Liver (tissue), 9 donors: ENCODE data around the gene HUNK. TPM values are rescaled to one million over a fixed set of nuclear protein-coding genes. Genes with fewer than 3 reads are reported as not detected.

Source experiments
- DNase-seq: peaks from one replicate; pipeline ENCODE4 v3.0.0-alpha.2; 2017; ENCODE audit warnings: low spot score
- H3K27ac ChIP-seq, 2 donors: one replicate each; pipeline ENCODE4 v1.7.0; 2013; ENCODE audit warnings: inconsistent platforms in 2 of 2, low read length in 2 of 2, control low read depth in 1 of 2, low read depth in 1 of 2, mild to moderate bottlenecking in 1 of 2
- H3K27me3 ChIP-seq, 4 donors: one replicate each; pipeline versions ENCODE4 v1.6.1 to v1.7.0; 2013; ENCODE audit warnings: low read length in 3 of 4, inconsistent platforms in 1 of 4, mild to moderate bottlenecking in 1 of 4, moderate library complexity in 1 of 4; ENCODE audit not compliant: control insufficient read depth in 4 of 4, insufficient read depth in 4 of 4
- H3K36me3 ChIP-seq, 4 donors: one replicate each; pipeline versions ENCODE4 v1.6.1 to v1.7.0; 2013; ENCODE audit warnings: low read length in 3 of 4, mild to moderate bottlenecking in 3 of 4, low read depth in 1 of 4, moderate library complexity in 1 of 4; ENCODE audit not compliant: control insufficient read depth in 4 of 4, insufficient read depth in 3 of 4
- H3K4me1 ChIP-seq, 4 donors: one replicate each; pipeline versions ENCODE4 v1.6.1 to v1.7.0; 2013; ENCODE audit warnings: low read length in 3 of 4, mild to moderate bottlenecking in 3 of 4, moderate library complexity in 1 of 4; ENCODE audit not compliant: control insufficient read depth in 4 of 4, insufficient read depth in 4 of 4
- H3K4me3 ChIP-seq, 3 donors: one replicate each; pipeline versions ENCODE4 v1.6.1 to v1.7.0; 2013; ENCODE audit warnings: low read length in 3 of 3, control low read depth in 1 of 3, low read depth in 1 of 3, mild to moderate bottlenecking in 1 of 3
- H3K9ac ChIP-seq, 2 donors: one replicate each; pipeline ENCODE4 v1.7.0; 2013; ENCODE audit warnings: low read length in 2 of 2, mild to moderate bottlenecking in 2 of 2, moderate library complexity in 2 of 2, control low read depth in 1 of 2, low read depth in 1 of 2
- H3K9me3 ChIP-seq, 4 donors: one replicate each; pipeline versions ENCODE4 v1.6.1 to v1.7.0; 2013; ENCODE audit warnings: low read length in 3 of 4; ENCODE audit not compliant: control insufficient read depth in 4 of 4
- EGR1 ChIP-seq, 2 donors: IDR thresholded peaks; 2 replicates each; pipeline ENCODE4 v1.6.1; 2016 to 2018; ENCODE audit warnings: antibody characterized with exemption in 2 of 2, low read depth in 2 of 2
- FOXA1 ChIP-seq: IDR thresholded peaks from 2 replicates; pipeline ENCODE4 v1.6.1; 2016; ENCODE audit warnings: antibody characterized with exemption
- FOXA2 ChIP-seq: IDR thresholded peaks from 2 replicates; pipeline ENCODE4 v1.6.1; 2016; ENCODE audit warnings: antibody characterized with exemption
- GABPA ChIP-seq, 2 donors: IDR thresholded peaks in 1 of 2; conservative IDR thresholded peaks in 1 of 2; 2 replicates each; pipeline ENCODE4 v1.6.1; 2016; ENCODE audit warnings: antibody characterized with exemption in 2 of 2, mild to moderate bottlenecking in 1 of 2, moderate library complexity in 1 of 2
- HNF4A ChIP-seq, 2 donors: conservative IDR thresholded peaks; 2 replicates each; pipeline ENCODE4 v1.6.1; 2016; ENCODE audit warnings: antibody characterized with exemption in 2 of 2, mild to moderate bottlenecking in 2 of 2
- HNF4G ChIP-seq: IDR thresholded peaks from 2 replicates; pipeline ENCODE4 v1.6.1; 2016; ENCODE audit warnings: antibody characterized with exemption
- JUND ChIP-seq, 2 donors: IDR thresholded peaks; 2 replicates each; pipeline ENCODE4 v1.6.1; 2016; ENCODE audit warnings: antibody characterized with exemption in 2 of 2
- NR2F2 ChIP-seq: IDR thresholded peaks from 2 replicates; pipeline ENCODE4 v1.6.1; 2016; ENCODE audit warnings: antibody characterized with exemption
- RAD21 ChIP-seq, 2 donors: IDR thresholded peaks; 2 replicates each; pipeline ENCODE4 v1.6.1; 2016; ENCODE audit warnings: antibody characterized with exemption in 2 of 2, mild to moderate bottlenecking in 2 of 2
- RXRA ChIP-seq, 2 donors: IDR thresholded peaks; 2 replicates each; pipeline ENCODE4 v1.6.1; 2017 to 2018; ENCODE audit warnings: antibody characterized with exemption in 2 of 2, mild to moderate bottlenecking in 1 of 2
- SP1 ChIP-seq: IDR thresholded peaks from 2 replicates; pipeline ENCODE4 v1.6.1; 2018; ENCODE audit warnings: antibody characterized with exemption, mild to moderate bottlenecking
- TAF1 ChIP-seq: conservative IDR thresholded peaks from 2 replicates; pipeline ENCODE4 v1.6.1; 2016; ENCODE audit warnings: antibody characterized with exemption, mild to moderate bottlenecking
- YY1 ChIP-seq: IDR thresholded peaks from 2 replicates; pipeline ENCODE4 v1.6.1; 2016; ENCODE audit warnings: antibody characterized with exemption, mild to moderate bottlenecking
- WGBS: extraction: QIAGEN DNeasy Blood & Tissue Kit; methylation state at CpG from one replicate; pipeline ENCODE4 v1.1.7; 2013; 5-methylcytosine and 5-hydroxymethylcytosine counted together
- polyA plus RNA-seq, 2 donors: library from polyadenylated mRNA; stranded (reverse) in 1 of 2; unstranded in 1 of 2; fragments of 200-250 nt in 1 of 2; fragments of >200 nt in 1 of 2; fragmentation: Nextera tagmentation in 1 of 2; extraction: Ambion mirVana in 1 of 2; gene quantifications; one replicate each; pipeline versions ENCODE4 v1.2.1 to v1.2.3, GENCODE V29; 2013 to 2015
- total RNA-seq, 2 donors: library from RNA; depleted of rRNA; stranded (reverse); fragments of >200 nt; gene quantifications; one replicate each; pipeline ENCODE4 v1.2.3, GENCODE V29; 2014
- TF ChIP-seq, protein P1 (sequence below): IDR thresholded peaks from 2 replicates; pipeline ENCODE4 v1.6.1; 2016; ENCODE audit warnings: antibody characterized with exemption, mild to moderate bottlenecking
- TF ChIP-seq, protein P2 (sequence below): IDR thresholded peaks from 2 replicates; pipeline ENCODE4 v1.6.1; 2016; ENCODE audit warnings: antibody characterized with exemption
- TF ChIP-seq, protein P3 (sequence below): IDR thresholded peaks from 2 replicates; pipeline ENCODE4 v1.6.1; 2016; ENCODE audit warnings: antibody characterized with exemption
- TF ChIP-seq, protein P4 (sequence below): IDR thresholded peaks from 2 replicates; pipeline ENCODE4 v1.6.1; 2016; ENCODE audit warnings: antibody characterized with exemption
- TF ChIP-seq, protein P5 (sequence below): fragments of 150-350 bp; IDR thresholded peaks from 2 replicates; pipeline ENCODE4 v1.5.1; 2017; ENCODE audit warnings: improper control_type of control experiment, low read depth, low read length; ENCODE audit not compliant: missing input control
- donor health status: healthy.
- donor health status: healthy.
- donor health status: healthy.
- donor health status: healthy.
- donor health status: healthy.

Gene HUNK
- total and polyA plus RNA-seq, 4 donors: 0.11 to 0.92 (median 0.30) TPM

DNA sequence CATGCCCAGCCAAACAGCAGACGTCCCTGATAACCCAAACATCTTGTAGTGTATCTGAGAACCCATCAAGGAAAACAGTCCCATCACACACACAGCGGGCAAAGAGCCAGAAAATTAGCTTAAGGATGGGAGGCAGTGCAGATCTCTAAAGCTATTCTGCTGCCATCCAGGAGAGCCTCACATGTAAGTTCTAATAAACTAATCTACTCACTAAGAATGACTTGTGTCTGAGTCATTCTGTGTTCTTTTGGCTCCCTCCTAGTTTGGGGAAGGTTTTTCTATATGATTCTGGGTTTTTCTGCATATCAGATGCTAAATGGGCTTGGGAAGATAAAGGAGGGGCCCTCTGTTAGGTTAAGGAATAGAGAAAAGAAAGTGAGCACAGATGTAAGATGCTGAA lies 162.8 kb downstream of the HUNK start:
- DNase-seq: no peak
- no peaks in the 10 kb centered on the region for H3K9me3 ChIP-seq
- no peak overlapping the region for H3K9ac ChIP-seq
- H3K4me1 ChIP-seq: no peaks in the 10 kb centered on the region
- H3K27me3 ChIP-seq: no peaks in the 10 kb centered on the region
- H3K36me3 ChIP-seq: no peaks in the 10 kb centered on the region
- no peak overlapping the region for H3K27ac ChIP-seq
- TF ChIP-seq YY1: no peak
- TF ChIP-seq GABPA (IDR thresholded peaks at IDR 0.05 in 1 of 2, conservative IDR thresholded peaks at IDR 0.05 in 1 of 2): no peak
- TF ChIP-seq HNF4A (conservative IDR thresholded peaks at IDR 0.05): no peak
- TF ChIP-seq, protein P1, sequence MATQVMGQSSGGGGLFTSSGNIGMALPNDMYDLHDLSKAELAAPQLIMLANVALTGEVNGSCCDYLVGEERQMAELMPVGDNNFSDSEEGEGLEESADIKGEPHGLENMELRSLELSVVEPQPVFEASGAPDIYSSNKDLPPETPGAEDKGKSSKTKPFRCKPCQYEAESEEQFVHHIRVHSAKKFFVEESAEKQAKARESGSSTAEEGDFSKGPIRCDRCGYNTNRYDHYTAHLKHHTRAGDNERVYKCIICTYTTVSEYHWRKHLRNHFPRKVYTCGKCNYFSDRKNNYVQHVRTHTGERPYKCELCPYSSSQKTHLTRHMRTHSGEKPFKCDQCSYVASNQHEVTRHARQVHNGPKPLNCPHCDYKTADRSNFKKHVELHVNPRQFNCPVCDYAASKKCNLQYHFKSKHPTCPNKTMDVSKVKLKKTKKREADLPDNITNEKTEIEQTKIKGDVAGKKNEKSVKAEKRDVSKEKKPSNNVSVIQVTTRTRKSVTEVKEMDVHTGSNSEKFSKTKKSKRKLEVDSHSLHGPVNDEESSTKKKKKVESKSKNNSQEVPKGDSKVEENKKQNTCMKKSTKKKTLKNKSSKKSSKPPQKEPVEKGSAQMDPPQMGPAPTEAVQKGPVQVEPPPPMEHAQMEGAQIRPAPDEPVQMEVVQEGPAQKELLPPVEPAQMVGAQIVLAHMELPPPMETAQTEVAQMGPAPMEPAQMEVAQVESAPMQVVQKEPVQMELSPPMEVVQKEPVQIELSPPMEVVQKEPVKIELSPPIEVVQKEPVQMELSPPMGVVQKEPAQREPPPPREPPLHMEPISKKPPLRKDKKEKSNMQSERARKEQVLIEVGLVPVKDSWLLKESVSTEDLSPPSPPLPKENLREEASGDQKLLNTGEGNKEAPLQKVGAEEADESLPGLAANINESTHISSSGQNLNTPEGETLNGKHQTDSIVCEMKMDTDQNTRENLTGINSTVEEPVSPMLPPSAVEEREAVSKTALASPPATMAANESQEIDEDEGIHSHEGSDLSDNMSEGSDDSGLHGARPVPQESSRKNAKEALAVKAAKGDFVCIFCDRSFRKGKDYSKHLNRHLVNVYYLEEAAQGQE: no peak
- no peak for TF ChIP-seq FOXA2
- TF ChIP-seq TAF1: no peak
- no peak for TF ChIP-seq JUND (IDR thresholded peaks at IDR 0.05)
- no peak for TF ChIP-seq RXRA (IDR thresholded peaks at IDR 0.05)
- TF ChIP-seq, protein P2, sequence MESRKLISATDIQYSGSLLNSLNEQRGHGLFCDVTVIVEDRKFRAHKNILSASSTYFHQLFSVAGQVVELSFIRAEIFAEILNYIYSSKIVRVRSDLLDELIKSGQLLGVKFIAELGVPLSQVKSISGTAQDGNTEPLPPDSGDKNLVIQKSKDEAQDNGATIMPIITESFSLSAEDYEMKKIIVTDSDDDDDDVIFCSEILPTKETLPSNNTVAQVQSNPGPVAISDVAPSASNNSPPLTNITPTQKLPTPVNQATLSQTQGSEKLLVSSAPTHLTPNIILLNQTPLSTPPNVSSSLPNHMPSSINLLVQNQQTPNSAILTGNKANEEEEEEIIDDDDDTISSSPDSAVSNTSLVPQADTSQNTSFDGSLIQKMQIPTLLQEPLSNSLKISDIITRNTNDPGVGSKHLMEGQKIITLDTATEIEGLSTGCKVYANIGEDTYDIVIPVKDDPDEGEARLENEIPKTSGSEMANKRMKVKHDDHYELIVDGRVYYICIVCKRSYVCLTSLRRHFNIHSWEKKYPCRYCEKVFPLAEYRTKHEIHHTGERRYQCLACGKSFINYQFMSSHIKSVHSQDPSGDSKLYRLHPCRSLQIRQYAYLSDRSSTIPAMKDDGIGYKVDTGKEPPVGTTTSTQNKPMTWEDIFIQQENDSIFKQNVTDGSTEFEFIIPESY: no peak
- no peak for TF ChIP-seq HNF4G
- no peak for TF ChIP-seq RAD21 (IDR thresholded peaks at IDR 0.05)
- 63% methylated on average over 2 of the region's 2 CpGs for WGBS
- H3K4me3 ChIP-seq: no peak overlapping the region

DNA sequence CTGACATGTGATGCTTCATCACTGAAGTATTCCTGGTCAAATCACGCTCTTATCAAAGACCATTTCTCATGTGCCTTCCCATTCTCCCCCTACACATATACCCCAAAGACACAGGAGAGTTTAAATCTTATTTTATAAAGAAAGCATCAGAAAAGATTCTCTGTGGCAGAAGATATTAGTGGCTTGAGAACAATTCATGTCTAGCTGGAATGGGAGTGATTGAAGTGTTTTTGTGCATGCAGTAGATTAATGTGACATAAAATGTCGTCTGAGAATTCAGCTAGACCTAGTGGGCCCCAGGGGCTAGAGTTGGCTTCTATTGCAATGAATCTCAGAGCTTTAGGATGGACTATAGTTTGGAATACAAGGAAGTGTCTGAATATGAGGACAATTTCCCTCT lies 163.9 kb downstream of the HUNK start:
- Histone ChIP-seq H3K4me3 (no peak overlapping the region), H3K9ac (no peak overlapping the region), H3K9me3 (no peaks in the 10 kb centered on the region), H3K36me3 (no peaks in the 10 kb centered on the region), H3K4me1 (no peaks in the 10 kb centered on the region), H3K27me3 (no peaks in the 10 kb centered on the region), H3K27ac (no peak overlapping the region)
- TF ChIP-seq HNF4A (conservative IDR thresholded peaks at IDR 0.05) (no peak), FOXA1 (no peak), HNF4G (no peak), NR2F2 (no peak), JUND (IDR thresholded peaks at IDR 0.05) (no peak), RXRA (IDR thresholded peaks at IDR 0.05) (no peak), FOXA2 (no peak), SP1 (no peak), GABPA (IDR thresholded peaks at IDR 0.05 in 1 of 2, conservative IDR thresholded peaks at IDR 0.05 in 1 of 2) (no peak), EGR1 (IDR thresholded peaks at IDR 0.05; ENCODE audit: low read depth in 2 of 2) (no peak), RAD21 (IDR thresholded peaks at IDR 0.05) (no peak), YY1 (no peak)
- TF ChIP-seq, protein P1: no peak
- TF ChIP-seq, protein P3, sequence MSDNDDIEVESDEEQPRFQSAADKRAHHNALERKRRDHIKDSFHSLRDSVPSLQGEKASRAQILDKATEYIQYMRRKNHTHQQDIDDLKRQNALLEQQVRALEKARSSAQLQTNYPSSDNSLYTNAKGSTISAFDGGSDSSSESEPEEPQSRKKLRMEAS: no peak
- TF ChIP-seq, protein P4, sequence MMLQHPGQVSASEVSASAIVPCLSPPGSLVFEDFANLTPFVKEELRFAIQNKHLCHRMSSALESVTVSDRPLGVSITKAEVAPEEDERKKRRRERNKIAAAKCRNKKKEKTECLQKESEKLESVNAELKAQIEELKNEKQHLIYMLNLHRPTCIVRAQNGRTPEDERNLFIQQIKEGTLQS: no peak
- TF ChIP-seq, protein P2: no peak
- TF ChIP-seq, protein P5, sequence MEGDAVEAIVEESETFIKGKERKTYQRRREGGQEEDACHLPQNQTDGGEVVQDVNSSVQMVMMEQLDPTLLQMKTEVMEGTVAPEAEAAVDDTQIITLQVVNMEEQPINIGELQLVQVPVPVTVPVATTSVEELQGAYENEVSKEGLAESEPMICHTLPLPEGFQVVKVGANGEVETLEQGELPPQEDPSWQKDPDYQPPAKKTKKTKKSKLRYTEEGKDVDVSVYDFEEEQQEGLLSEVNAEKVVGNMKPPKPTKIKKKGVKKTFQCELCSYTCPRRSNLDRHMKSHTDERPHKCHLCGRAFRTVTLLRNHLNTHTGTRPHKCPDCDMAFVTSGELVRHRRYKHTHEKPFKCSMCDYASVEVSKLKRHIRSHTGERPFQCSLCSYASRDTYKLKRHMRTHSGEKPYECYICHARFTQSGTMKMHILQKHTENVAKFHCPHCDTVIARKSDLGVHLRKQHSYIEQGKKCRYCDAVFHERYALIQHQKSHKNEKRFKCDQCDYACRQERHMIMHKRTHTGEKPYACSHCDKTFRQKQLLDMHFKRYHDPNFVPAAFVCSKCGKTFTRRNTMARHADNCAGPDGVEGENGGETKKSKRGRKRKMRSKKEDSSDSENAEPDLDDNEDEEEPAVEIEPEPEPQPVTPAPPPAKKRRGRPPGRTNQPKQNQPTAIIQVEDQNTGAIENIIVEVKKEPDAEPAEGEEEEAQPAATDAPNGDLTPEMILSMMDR: no peak
- WGBS: 79% methylated on average over 2 of the region's 2 CpGs
- DNase-seq: no peak
